HCT116 (cell line): ENCODE measurements around the gene PDE4D. TPM values are rescaled to one million over a fixed set of nuclear protein-coding genes. Genes with fewer than 3 reads are reported as not detected.

Experiments used
- ATAC-seq: fragments of 200-7000 bp; cut with Tn5 transposase; 2 replicates; pipeline ENCODE4 v1.9.1; 2020; ENCODE audit warnings: mild to moderate bottlenecking, moderate library complexity
- BruUV-seq: library from RNA; stranded (reverse); fragments of 400-500 nt; replicated peaks from 2 replicates; lab custom pipeline; 2021; lab: Mats Ljungman, UMichigan
- CTCF ChIA-PET: fragments of 300-600 bp; sonication (Branson Sonifier 250); formaldehyde crosslinking; loops from one replicate; lab custom pipeline; 2021; ENCODE audit warnings: antibody characterized with exemption; lab: Charles Lee
- POLR2A ChIA-PET: fragments of 300-600, 350-600 bp; sonication (Branson Sonifier 250); formaldehyde crosslinking; loops from one replicate; lab custom pipeline; 2021; ENCODE audit warnings: antibody characterized with exemption; lab: Charles Lee
- RAD21 ChIA-PET, 2 experiments: fragments of 300-600 bp; sonication (Branson Sonifier 250); formaldehyde crosslinking; loops; one replicate each; lab custom pipeline; 2023; ENCODE audit warnings: low total read pairs in 2 of 2; ENCODE audit not compliant: uncharacterized antibody in 2 of 2, unreplicated experiment in 2 of 2, low non-redundant PET in 1 of 2; lab: Charles Lee
- DNase-seq: peaks from one replicate; pipeline ENCODE4 v3.0.0-alpha.2; 2010; ENCODE audit warnings: low read depth, low spot score
- H2AFZ ChIP-seq: fragments of 200-600 bp; shearing (Covaris generic), sonication (generic); 2 replicates; pipeline ENCODE4 v1.6.1; 2017; ENCODE audit warnings: low read depth, mixed run types, mixed read lengths, antibody characterized with exemption, low read length; ENCODE audit not compliant: poor library complexity, severe bottlenecking
- H3K27ac ChIP-seq: 2 replicates; pipeline ENCODE4 v1.5.1; 2012; ENCODE audit warnings: low read depth, low read length
- H3K27me3 ChIP-seq: fragments of 200-600 bp; sonication (generic); 2 replicates; pipeline ENCODE4 v1.6.1; 2016; ENCODE audit warnings: mixed run types, low read length, mixed read lengths; ENCODE audit not compliant: insufficient read depth
- H3K36me3 ChIP-seq, 2 experiments: fragments of 200-500 bp in 1 of 2; fragments of 200-600 bp in 1 of 2; sonication (Bioruptor generic) in 1 of 2; sonication (generic) in 1 of 2; 2 replicates each; pipeline versions ENCODE4 v1.5.1 to v1.6.1; 2014 to 2016; ENCODE audit warnings: low read length in 2 of 2, inconsistent platforms in 1 of 2, mixed read lengths in 1 of 2, mixed run types in 1 of 2; ENCODE audit not compliant: insufficient read depth in 2 of 2, control insufficient read depth in 1 of 2
- H3K4me1 ChIP-seq, 2 experiments: fragments of 200-600 bp in 1 of 2; sonication (generic) in 1 of 2; 2 replicates each; pipeline versions ENCODE4 v1.5.1 to v1.6.1; 2012 to 2017; ENCODE audit warnings: low read length in 2 of 2, inconsistent platforms in 1 of 2, mild to moderate bottlenecking in 1 of 2, mixed read lengths in 1 of 2, mixed run types in 1 of 2, moderate library complexity in 1 of 2; ENCODE audit not compliant: insufficient read depth in 2 of 2, control insufficient read depth in 1 of 2
- H3K4me2 ChIP-seq: fragments of 200-600 bp; sonication (generic); 2 replicates; pipeline ENCODE4 v1.6.1; 2017; ENCODE audit warnings: mixed run types, low read length, mixed read lengths
- H3K4me3 ChIP-seq, 2 experiments: fragments of 200-600 bp in 1 of 2; sonication (generic) in 1 of 2; replicated peaks in 1 of 2; 2 replicates each; pipeline ENCODE4 v1.5.1; 2011 to 2016; ENCODE audit warnings: low read length in 2 of 2, control low read depth in 1 of 2, low read depth in 1 of 2, mild to moderate bottlenecking in 1 of 2, mixed read lengths in 1 of 2, mixed run types in 1 of 2
- H3K79me2 ChIP-seq: fragments of 200-600 bp; sonication (generic); 2 replicates; pipeline ENCODE4 v1.6.1; 2017; ENCODE audit warnings: mild to moderate bottlenecking, mixed run types, low read length, moderate library complexity, mixed read lengths; ENCODE audit not compliant: insufficient read depth
- H3K9ac ChIP-seq: fragments of 200-600 bp; sonication (generic); 2 replicates; pipeline ENCODE4 v1.6.1; 2016; ENCODE audit warnings: low read length, mixed read lengths
- H3K9me2 ChIP-seq: fragments of 200-600 bp; sonication (generic), shearing (Covaris generic); 2 replicates; pipeline ENCODE4 v1.6.1; 2017; ENCODE audit warnings: mixed run types, mild to moderate bottlenecking, moderate library complexity; ENCODE audit not compliant: insufficient read depth
- H3K9me3 ChIP-seq, 2 experiments: fragments of 200-500 bp in 1 of 2; fragments of 200-600 bp in 1 of 2; sonication (Bioruptor generic) in 1 of 2; sonication (generic) in 1 of 2; 2 replicates each; pipeline ENCODE4 v1.6.1; 2014 to 2017; ENCODE audit warnings: low read length in 2 of 2, mixed read lengths in 2 of 2, inconsistent platforms in 1 of 2, low read depth in 1 of 2, mild to moderate bottlenecking in 1 of 2, mixed run types in 1 of 2, moderate library complexity in 1 of 2; ENCODE audit not compliant: control insufficient read depth in 1 of 2, insufficient read depth in 1 of 2
- H4K20me1 ChIP-seq: fragments of 200-600 bp; sonication (generic), shearing (Covaris generic); 2 replicates; pipeline ENCODE4 v1.6.1; 2017; ENCODE audit warnings: mixed run types, mild to moderate bottlenecking, moderate library complexity; ENCODE audit not compliant: insufficient read depth
- CBX3 ChIP-seq: IDR thresholded peaks from 2 replicates; pipeline ENCODE4 v1.6.1; 2012; ENCODE audit warnings: low read depth
- EGR1 ChIP-seq: IDR thresholded peaks from 2 replicates; pipeline ENCODE4 v1.6.1; 2012; ENCODE audit warnings: low read depth
- ELF1 ChIP-seq: IDR thresholded peaks from 2 replicates; pipeline ENCODE4 v1.6.1; 2012; ENCODE audit warnings: low read depth, borderline replicate concordance
- EZH2 ChIP-seq: fragments of 200-600 bp; sonication (generic); IDR thresholded peaks from 2 replicates; pipeline ENCODE4 v1.6.1; 2017; ENCODE audit warnings: antibody characterized with exemption, mixed run types
- EZH2phosphoT487 ChIP-seq: fragments of 200-600 bp; IDR thresholded peaks from 2 replicates; pipeline ENCODE4 v1.6.1; 2018; ENCODE audit warnings: antibody characterized with exemption, borderline replicate concordance
- FOSL1 ChIP-seq: IDR thresholded peaks from 2 replicates; pipeline ENCODE4 v1.6.1; 2012; ENCODE audit warnings: low read depth
- POLR2AphosphoS5 ChIP-seq: IDR thresholded peaks from 2 replicates; pipeline ENCODE4 v1.6.1; 2011; ENCODE audit warnings: mild to moderate bottlenecking, low read depth, low read length, moderate library complexity
- RAD21 ChIP-seq: IDR thresholded peaks from 2 replicates; pipeline ENCODE4 v1.6.1; 2012; ENCODE audit warnings: low read depth, mild to moderate bottlenecking
- REST ChIP-seq: IDR thresholded peaks from 2 replicates; pipeline ENCODE4 v1.6.1; 2012; ENCODE audit warnings: low read depth
- SIN3A ChIP-seq: IDR thresholded peaks from 2 replicates; pipeline ENCODE4 v1.6.1; 2012; ENCODE audit warnings: low read depth
- ZBTB33 ChIP-seq: IDR thresholded peaks from 2 replicates; pipeline ENCODE4 v1.6.1; 2011; ENCODE audit warnings: mild to moderate bottlenecking, low read length, moderate library complexity; ENCODE audit not compliant: insufficient replicate concordance; ENCODE audit errors: extremely low read depth
- ZFX ChIP-seq: fragments of 450-650 bp; IDR thresholded peaks from 2 replicates; pipeline ENCODE4 v1.6.1; 2017
- ZNF274 ChIP-seq: fragments of 200-500 bp; sonication (Bioruptor generic); IDR thresholded peaks from 2 replicates; pipeline ENCODE4 v1.6.1; 2014; ENCODE audit warnings: mild to moderate bottlenecking, low read depth, low read length, inconsistent platforms
- intact Hi-C: fragments of 100-400 bp; cut with micrococcal nuclease; formaldehyde crosslinking; loops from 2 replicates; pipeline ENCODE4 v1.10.0; 2022
- total RNA-seq: library from RNA; stranded (reverse); gene quantifications from one replicate; pipeline ENCODE4 v1.2.1, GENCODE V29; 2021; ENCODE audit not compliant: unreplicated experiment

PDE4D gene
- total RNA-seq, 1 experiment from 2014 or later, result 1.1 TPM

GRCh38 chr5:59516161-59516560 lies 377.4 kb downstream of the PDE4D start:
- H3K9me3 ChIP-seq, result no peaks in the 10 kb centered on the region
- no TSS peak for BruUV-seq
- H3K9me2 ChIP-seq, result no peaks in the 10 kb centered on the region
- ChIA-PET CTCF (no interaction called here), POLR2A (no interaction called here), RAD21 (no interaction called here)
- TF ChIP-seq ELF1 (no peak), EZH2phosphoT487 (no peak), ZBTB33 (no peak), EGR1 (no peak), FOSL1 (no peak), ZFX (no peak), EZH2 (no peak), CBX3 (no peak), ZNF274 (no peak), RAD21 (no peak), SIN3A (no peak), REST (no peak), POLR2AphosphoS5 (no peak)
- no peaks in the 10 kb centered on the region for H4K20me1 ChIP-seq
- no peak for ATAC-seq
- no peak overlapping the region for H3K4me2 ChIP-seq
- no peaks in the 10 kb centered on the region for H3K4me1 ChIP-seq
- intact Hi-C loops, result no loop called here
- H3K4me3 ChIP-seq, result no peak overlapping the region
- no peaks in the 10 kb centered on the region for H3K36me3 ChIP-seq
- no peak overlapping the region for H2AFZ ChIP-seq
- DNase-seq, result no peak
- no peak overlapping the region for H3K27ac ChIP-seq
- H3K27me3 ChIP-seq, result peaks cover 18% of the 10 kb centered on the region
- no peak overlapping the region for H3K9ac ChIP-seq
- H3K79me2 ChIP-seq, result no peaks in the 10 kb centered on the region
